Rectal smooth muscle tissue (tissue), 1 donor: ENCODE data around the gene MAMSTR.
"Not testable (repeated sequence)": the region's sequence is repeated elsewhere in the genome, so short reads cannot be mapped to it uniquely, and the experiment has no call there.

Experiments
- H3K27ac ChIP-seq: one replicate; pipeline ENCODE4 v1.7.0; 2013; ENCODE audit warnings: low read depth, low read length, inconsistent platforms
- H3K27me3 ChIP-seq: one replicate; pipeline ENCODE4 v1.7.0; 2013; ENCODE audit warnings: low read length; ENCODE audit not compliant: control insufficient read depth, insufficient read depth
- H3K36me3 ChIP-seq: one replicate; pipeline ENCODE4 v1.7.0; 2013; ENCODE audit warnings: low read length; ENCODE audit not compliant: control insufficient read depth, insufficient read depth
- H3K4me1 ChIP-seq: one replicate; pipeline ENCODE4 v1.7.0; 2013; ENCODE audit warnings: low read length; ENCODE audit not compliant: control insufficient read depth, insufficient read depth
- H3K4me3 ChIP-seq: one replicate; pipeline ENCODE4 v1.7.0; 2013; ENCODE audit warnings: low read length
- H3K9ac ChIP-seq: one replicate; pipeline ENCODE4 v1.7.0; 2013; ENCODE audit warnings: low read length

MAMSTR gene, protein sequence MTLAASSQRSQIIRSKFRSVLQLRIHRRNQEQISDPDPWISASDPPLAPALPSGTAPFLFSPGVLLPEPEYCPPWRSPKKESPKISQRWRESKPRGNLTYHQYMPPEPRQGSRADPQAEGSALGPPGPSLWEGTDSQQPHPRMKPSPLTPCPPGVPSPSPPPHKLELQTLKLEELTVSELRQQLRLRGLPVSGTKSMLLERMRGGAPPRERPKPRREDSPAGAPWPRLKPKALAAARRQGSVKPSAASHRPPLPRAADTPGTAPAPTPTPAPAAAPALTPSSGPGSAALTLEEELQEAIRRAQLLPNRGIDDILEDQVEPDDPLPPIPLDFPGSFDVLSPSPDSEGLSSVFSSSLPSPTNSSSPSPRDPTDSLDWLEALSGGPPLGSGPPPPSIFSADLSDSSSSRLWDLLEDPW

DNA sequence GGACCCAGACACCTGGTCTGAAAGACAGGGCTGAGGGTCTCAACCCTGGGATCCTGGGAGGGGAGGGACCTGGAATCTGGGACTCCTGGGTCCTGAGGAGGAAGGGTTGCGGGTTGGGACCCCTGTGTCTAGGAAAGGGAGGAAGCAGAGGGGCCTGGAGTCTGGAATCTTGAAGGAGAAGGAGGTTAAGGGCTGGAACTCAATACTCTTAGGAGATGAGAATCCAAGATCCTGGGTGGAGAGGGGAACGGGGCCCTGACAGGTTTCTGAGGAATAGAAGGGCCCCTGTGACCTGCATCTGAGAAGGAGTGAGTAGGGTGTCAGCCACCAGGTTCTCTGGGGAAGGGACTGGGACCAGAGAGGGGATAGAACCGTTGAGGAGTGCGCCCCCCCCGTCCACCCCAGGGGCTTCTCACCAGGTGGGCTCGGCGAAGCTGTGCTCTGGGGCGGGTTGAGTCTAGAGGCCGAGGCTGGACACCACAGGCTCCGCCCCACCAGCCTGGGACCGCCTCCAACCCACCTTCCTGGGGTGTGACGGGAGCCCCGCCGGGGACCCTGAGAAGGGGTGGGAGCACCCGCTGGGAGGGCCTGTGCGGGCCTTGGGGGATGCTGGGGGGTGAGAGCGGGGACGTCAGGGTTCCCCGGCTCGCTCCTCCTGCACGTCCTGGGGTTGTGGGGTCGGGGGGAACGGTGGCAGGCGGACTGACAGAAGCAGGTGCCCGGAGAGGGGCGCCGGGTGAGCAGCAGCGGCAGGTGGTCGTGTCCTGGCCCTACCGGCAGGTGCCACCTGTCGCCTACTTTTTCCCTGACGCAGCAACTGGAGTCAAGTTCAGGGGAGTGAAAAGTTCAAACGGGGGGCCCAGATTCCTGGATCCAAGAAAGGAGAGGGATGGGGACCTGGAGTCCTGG lies at the start of gene MAMSTR:
MAMSTR (minus strand) TSS at position 463 of the 909 bp plus-strand sequence. CDS start 694 bp downstream, outside the sequence.
- Histone ChIP-seq H3K9ac (no peak within 1 kb of the TSS), H3K4me1 (peaks cover 13% of the 10 kb centered on the region), H3K4me3 (peak within 1 kb of the TSS; percentile 87), H3K36me3 (no peaks in the 10 kb centered on the region), H3K27ac (peak within 1 kb of the TSS; percentile 19), H3K27me3 (no peaks in the 10 kb centered on the region)

DNA sequence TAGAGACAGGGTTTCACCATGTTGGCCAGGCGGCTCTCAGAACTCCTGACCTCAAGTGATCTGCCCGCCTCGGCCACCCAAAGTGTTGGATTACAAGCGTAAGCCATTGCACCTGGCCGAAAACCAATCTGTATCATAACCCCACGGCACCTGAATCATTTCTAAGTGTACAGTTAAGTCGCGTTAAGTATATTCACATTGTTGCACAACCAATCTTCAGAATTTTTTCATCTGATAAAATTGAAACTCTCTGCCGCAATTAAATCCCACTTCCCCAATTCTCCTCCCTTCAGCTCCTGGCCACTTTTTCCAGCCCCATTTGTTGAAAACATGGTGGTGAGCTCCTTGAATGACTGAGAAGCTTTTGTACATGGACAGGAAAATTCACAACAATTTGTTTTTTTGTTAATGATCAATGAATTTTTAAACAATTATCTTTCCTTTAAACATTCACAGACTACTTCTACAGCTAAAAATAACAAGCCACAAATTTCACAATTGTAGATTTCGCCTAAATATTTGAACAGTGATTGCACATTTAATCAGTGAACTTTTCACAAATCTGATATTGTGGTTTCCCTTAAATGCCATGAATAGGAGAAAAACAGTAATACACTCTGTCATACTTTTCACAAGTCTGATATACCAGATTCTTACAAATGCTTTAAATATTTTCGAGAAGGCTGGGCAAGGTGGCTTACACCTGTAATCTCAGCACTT lies 49.6 kb upstream of the MAMSTR start:
- Histone ChIP-seq H3K9ac (no peak overlapping the region), H3K4me3 (no peak overlapping the region), H3K4me1 (no peaks in the 10 kb centered on the region), H3K27me3 (no peaks in the 10 kb centered on the region), H3K27ac (no peak overlapping the region), H3K36me3 (no peaks in the 10 kb centered on the region)

DNA sequence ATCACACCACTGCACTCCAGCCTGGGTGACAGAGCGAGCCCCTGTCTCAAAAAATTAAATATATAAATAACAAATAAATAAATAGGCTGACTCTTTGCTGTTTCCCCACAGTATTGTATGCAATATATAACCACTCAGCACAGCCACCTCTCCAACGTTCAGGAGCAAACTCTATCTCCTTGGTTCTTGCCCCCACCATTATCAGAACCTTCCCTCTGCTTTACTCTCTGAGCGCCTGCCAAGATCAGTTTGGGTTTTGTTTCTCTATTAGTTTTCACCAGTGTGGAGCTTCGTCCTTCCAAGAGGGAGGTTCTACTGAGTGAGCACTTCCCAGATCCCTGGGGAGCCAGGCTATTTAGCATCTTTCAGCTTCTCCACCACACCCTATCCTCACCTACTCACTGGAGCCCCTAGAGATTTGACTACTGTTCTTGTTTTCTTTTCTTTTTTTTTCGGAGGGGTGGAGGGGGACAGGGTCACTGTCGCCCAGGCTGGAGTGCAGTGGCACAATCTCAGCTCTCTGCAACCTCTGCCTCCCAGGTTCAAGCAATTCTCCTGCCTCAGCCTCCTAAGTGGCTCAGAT lies 48.7 kb upstream of the MAMSTR start:
- H3K9ac ChIP-seq, H3K27ac ChIP-seq: not testable (repeated sequence)

DNA sequence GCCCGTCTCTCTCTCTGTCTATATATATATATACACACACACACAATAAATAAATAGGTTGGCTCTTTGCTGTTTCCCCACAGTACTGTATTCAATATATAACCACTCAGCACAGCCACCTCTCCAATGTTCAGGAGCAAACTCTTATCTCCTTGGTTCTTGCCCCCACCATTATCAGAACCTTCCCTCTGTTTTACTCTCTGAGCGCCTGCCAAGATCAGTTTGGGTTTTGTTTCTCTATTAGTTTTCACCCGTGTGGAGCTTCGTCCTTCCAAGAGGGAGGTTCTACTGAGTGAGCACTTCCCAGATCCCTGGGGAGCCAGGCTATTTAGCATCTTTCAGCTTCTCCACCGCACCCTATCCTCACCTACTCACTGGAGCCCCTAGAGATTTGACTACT lies 46.3 kb upstream of the MAMSTR start:
- H3K36me3 ChIP-seq, H3K27me3 ChIP-seq: not testable (repeated sequence)

More for the DNA sequence above, 48.7 kb upstream of the MAMSTR start:
- not testable (repeated sequence) for H3K36me3 ChIP-seq, H3K4me1 ChIP-seq, H3K4me3 ChIP-seq, H3K27me3 ChIP-seq

DNA sequence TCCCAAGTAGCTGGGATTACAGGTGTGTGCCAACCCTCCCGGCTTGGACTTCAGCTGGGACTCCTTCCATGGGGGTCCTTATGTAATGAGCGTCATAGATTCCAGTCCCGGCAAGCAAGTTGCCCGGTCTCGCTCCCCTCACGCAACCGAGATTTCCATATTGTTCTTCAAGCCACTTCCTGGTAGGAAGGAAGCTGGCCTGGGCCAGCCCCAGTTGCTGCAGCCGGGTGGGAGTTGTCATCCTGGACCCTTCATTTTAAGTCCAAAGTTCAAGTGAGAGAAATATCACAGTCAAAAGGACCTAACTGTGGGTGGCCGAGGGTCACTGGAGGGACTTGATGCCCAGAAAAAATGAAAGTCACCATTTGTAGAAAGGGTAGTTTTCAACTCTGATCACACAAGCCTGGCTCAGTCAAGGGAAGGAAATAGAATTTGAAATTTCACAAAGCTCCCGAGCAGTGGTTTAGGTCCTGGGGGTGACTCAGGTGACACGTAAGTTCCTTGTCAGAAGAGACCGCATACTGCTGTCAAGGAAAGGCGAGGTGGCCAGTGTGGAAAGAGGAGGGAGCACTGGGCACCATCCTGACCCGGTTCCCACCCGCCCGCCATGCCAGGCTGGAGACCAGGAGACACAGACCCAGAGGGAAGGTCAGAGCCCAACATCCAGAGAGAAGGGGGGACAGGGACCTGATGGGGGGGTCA lies 41.1 kb upstream of the MAMSTR start:
- no peak overlapping the region for H3K4me3 ChIP-seq
- H3K27ac ChIP-seq: no peak overlapping the region
- H3K36me3 ChIP-seq: no peaks in the 10 kb centered on the region
- peaks cover 4% of the 10 kb centered on the region for H3K27me3 ChIP-seq
- no peak overlapping the region for H3K9ac ChIP-seq
- H3K4me1 ChIP-seq: no peaks in the 10 kb centered on the region

More for the DNA sequence above, 46.3 kb upstream of the MAMSTR start:
- H3K4me1 ChIP-seq, H3K4me3 ChIP-seq, H3K9ac ChIP-seq, H3K27ac ChIP-seq: not testable (repeated sequence)

DNA sequence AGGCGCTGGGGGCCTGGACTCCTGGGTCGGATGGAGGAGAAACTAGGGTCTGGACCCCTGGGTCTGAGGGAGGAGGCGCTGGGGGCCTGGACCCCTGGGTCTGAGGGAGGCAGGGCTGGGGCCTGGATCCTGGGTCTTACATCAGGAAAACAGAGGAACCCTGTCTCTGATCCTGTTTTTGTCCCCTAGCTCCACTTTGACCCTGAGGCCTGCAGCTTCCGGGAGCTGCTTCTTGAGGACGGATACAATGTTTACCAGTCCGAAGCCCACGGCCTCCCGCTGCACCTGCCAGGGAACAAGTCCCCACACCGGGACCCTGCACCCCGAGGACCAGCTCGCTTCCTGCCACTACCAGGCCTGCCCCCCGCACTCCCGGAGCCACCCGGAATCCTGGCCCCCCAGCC lies 38.2 kb upstream of the MAMSTR start:
- Histone ChIP-seq H3K4me1 (no peaks in the 10 kb centered on the region), H3K36me3 (no peaks in the 10 kb centered on the region), H3K9ac (no peak overlapping the region), H3K4me3 (no peak overlapping the region), H3K27ac (no peak overlapping the region), H3K27me3 (peaks cover 4% of the 10 kb centered on the region)

DNA sequence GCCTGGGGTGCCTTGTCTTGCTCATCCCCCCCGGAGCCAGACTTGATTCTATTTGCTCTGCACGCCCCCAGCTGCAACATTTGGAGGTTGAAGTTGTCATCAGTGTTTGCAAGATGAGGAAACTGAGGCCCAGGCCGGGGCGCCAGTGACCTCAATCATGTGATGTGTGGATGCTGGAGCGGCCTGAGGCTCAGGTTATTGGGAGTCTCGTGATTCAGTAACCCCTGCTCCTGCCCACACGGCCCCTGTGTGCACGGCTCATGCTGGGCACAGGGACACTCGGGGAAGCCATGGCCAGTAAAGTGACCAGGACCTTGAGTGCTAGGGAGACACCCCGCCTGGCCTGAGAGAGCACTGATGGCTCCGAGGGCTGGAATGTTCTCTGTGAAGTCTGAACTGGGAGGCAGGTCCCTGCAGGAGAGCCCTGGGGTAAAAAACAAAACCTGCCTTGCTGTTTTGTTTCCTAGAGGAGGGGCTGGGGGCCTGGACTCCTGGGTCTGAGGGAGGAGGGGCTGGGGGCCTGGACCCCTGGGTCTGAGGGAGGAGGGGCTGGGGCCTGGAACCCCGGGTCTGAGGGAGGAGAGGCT lies 37.7 kb upstream of the MAMSTR start:
- Histone ChIP-seq H3K9ac (no peak overlapping the region), H3K4me3 (no peak overlapping the region), H3K4me1 (no peaks in the 10 kb centered on the region), H3K27ac (no peak overlapping the region), H3K36me3 (no peaks in the 10 kb centered on the region), H3K27me3 (peaks cover 2% of the 10 kb centered on the region)

DNA sequence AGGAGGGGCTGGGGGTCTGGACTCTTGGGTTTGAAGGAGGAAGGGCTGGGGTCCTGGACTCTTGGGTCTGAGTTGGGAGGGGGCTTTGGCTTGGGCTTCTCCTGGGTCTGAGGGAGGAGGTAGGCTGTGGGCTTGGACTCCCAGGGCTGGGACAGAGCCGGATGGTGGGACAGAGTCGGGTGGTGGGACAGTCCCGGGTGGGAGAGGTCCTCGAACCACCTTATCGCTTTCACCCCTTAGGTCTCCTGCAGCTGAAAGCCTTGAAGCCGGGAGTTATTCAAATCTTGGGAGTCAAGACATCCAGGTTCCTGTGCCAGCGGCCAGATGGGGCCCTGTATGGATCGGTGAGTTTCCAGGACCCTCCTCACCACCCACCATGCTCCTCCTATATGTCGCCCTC lies 37.2 kb upstream of the MAMSTR start:
- Histone ChIP-seq H3K4me3 (no peak overlapping the region), H3K9ac (no peak overlapping the region), H3K36me3 (no peaks in the 10 kb centered on the region), H3K4me1 (no peaks in the 10 kb centered on the region), H3K27ac (no peak overlapping the region), H3K27me3 (peaks cover 4% of the 10 kb centered on the region)

DNA sequence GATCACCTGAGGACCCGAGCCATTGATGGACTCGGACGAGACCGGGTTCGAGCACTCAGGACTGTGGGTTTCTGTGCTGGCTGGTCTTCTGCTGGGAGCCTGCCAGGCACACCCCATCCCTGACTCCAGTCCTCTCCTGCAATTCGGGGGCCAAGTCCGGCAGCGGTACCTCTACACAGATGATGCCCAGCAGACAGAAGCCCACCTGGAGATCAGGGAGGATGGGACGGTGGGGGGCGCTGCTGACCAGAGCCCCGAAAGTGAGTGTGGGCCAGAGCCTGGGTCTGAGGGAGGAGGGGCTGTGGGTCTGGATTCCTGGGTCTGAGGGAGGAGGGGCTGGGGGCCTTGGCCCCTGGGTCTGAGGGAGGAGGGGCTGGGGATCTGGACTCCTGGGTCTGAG lies 36.7 kb upstream of the MAMSTR start:
- Histone ChIP-seq H3K36me3 (no peaks in the 10 kb centered on the region), H3K27ac (no peak overlapping the region), H3K9ac (no peak overlapping the region), H3K27me3 (peaks cover 5% of the 10 kb centered on the region), H3K4me3 (no peak overlapping the region), H3K4me1 (no peaks in the 10 kb centered on the region)

DNA sequence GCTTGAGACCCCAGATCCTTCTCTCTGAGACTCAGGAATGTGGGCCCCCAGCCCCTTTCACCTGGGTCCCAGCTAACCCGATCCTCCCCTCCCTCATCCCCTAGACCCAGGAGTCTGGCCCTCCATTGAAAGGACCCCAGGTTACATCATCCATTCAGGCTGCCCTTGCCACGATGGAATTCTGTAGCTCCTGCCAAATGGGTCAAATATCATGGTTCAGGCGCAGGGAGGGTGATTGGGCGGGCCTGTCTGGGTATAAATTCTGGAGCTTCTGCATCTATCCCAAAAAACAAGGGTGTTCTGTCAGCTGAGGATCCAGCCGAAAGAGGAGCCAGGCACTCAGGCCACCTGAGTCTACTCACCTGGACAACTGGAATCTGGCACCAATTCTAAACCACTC lies 36.3 kb upstream of the MAMSTR start:
- Histone ChIP-seq H3K4me3 (no peak overlapping the region), H3K27ac (no peak overlapping the region), H3K27me3 (peaks cover 9% of the 10 kb centered on the region)

DNA sequence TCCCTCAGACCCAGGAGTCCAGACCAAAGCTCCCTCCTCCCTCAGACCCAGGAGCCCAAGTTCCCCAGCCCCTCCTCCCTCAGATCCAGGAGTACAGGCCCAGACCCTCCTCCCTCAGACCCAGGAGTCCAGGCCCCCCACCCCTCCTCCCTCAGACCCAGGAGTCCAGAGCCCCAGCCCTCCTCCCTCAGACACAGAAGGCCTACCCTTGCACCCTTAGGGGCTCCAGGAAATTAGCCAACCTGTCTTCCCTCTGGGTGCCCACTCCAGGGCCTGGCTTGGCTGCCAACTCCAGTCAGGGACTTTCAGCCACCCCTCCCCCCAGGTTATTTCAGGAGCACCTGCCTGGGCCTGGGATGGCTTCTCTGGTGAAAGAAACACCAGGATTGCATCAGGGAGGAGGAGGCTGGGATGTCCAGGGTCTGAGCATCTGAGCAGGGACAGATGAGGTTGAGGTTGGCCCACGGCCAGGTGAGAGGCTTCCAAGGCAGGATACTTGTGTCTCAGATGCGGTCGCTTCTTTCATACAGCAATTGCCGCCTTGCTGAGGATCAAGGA lies 35.6 kb upstream of the MAMSTR start, which contains the start of gene FGF21:
FGF21 (plus strand) TSS at position 441 of the 558 bp plus-strand sequence. CDS start 713 bp downstream, outside the sequence.
- no peak within 1 kb of the TSS for H3K9ac ChIP-seq
- H3K27ac ChIP-seq: no peak within 1 kb of the TSS
- no peaks in the 10 kb centered on the region for H3K4me1 ChIP-seq
- H3K36me3 ChIP-seq: no peaks in the 10 kb centered on the region
- peaks cover 10% of the 10 kb centered on the region for H3K27me3 ChIP-seq
- H3K4me3 ChIP-seq: no peak within 1 kb of the TSS

More for the DNA sequence above, 36.3 kb upstream of the MAMSTR start:
- no peaks in the 10 kb centered on the region for H3K36me3 ChIP-seq
- H3K9ac ChIP-seq: no peak overlapping the region
- no peaks in the 10 kb centered on the region for H3K4me1 ChIP-seq
